ENCODE measurements around the gene GIPC1. TPM values are rescaled to one million over a fixed set of nuclear protein-coding genes. Genes with fewer than 3 reads are reported as not detected.
"Not testable (repeated sequence)": the region's sequence is repeated elsewhere in the genome, so short reads cannot be mapped to it uniquely, and the experiment has no call there.

GIPC1 gene
- total RNA-seq, 1 experiment from 2014 or later: 103 TPM

DNA sequence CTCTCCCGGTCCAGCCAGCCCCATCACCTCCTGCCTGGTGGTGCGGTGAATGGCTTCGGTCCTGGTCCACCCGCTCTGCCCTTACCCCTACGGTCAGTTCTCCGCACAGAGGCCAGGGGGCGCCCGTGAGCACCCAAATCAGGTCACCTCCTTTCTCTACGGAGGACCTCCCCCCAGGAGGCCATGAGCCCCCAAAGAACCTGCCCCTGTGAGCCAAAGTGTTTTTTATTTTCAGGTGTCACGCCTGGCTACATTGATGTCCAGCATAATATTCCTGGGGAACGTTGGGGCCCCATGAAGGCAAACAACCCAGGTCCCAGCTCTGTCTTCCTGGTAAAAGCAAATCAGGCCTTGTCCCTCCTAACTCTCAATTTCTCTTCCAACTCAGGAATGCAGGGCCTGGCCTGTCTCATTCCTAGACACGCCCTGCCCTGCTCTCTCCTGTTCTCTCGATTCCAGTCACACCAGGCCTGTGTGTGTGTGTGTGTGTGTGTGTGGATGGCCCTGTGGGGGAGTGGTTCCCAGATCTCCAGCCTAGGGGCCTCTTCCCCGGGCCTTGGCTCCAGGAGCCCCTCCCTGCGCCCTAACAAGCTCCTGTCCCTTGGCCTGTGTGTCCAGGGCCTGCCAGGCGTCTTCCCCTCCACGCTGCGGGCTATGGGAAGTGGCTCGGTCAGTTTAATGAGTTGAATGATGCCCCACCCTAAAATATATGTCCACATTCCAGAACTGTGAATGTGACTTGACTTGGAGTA, 9.7 kb upstream of the GIPC1 start (continued):
- TF ChIP-seq, protein P1, sequence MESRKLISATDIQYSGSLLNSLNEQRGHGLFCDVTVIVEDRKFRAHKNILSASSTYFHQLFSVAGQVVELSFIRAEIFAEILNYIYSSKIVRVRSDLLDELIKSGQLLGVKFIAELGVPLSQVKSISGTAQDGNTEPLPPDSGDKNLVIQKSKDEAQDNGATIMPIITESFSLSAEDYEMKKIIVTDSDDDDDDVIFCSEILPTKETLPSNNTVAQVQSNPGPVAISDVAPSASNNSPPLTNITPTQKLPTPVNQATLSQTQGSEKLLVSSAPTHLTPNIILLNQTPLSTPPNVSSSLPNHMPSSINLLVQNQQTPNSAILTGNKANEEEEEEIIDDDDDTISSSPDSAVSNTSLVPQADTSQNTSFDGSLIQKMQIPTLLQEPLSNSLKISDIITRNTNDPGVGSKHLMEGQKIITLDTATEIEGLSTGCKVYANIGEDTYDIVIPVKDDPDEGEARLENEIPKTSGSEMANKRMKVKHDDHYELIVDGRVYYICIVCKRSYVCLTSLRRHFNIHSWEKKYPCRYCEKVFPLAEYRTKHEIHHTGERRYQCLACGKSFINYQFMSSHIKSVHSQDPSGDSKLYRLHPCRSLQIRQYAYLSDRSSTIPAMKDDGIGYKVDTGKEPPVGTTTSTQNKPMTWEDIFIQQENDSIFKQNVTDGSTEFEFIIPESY (IDR thresholded peaks at IDR 0.05; ENCODE audit: extremely low read depth, insufficient replicate concordance, low read length): no peak

DNA sequence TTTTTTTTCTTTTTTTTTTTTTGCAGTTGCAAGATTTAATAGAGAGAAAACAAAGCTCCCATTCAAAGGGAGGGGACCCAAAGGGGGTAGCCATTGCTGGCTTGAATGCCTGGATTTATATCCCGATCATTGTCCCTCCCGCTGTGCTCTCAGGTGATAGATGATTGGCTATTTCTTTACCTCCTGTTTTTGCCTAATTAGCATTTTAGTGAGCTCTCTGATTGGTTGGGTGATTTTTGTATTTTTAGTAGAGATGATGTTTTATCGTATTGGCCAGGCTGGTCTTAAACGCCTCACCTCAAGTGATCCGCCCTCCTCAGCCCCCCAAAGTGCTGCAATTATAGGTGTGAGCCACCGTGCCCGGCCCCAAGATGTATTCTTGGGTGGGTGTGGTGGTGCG, 8.6 kb upstream of the GIPC1 start:
- H3K4me3 ChIP-seq (replicated peaks in 1 of 2; ENCODE audit: low read depth in 1 of 2, low read length in 2 of 2); H3K79me2 ChIP-seq (ENCODE audit: insufficient read depth, low read length); H3K36me3 ChIP-seq (ENCODE audit: control insufficient read depth in 1 of 2, insufficient read depth in 2 of 2, low read length in 2 of 2); H4K20me1 ChIP-seq (ENCODE audit: insufficient read depth); H2AFZ ChIP-seq (ENCODE audit: low read depth, low read length, poor library complexity, severe bottlenecking); BruUV-seq (replicated peaks); H3K27me3 ChIP-seq (ENCODE audit: insufficient read depth, low read length); H3K9me2 ChIP-seq (ENCODE audit: insufficient read depth); DNase-seq (ENCODE audit: low read depth, low spot score); RAD21 ChIA-PET (ENCODE audit: low non-redundant PET in 1 of 2, low total read pairs in 2 of 2, uncharacterized antibody in 2 of 2, unreplicated experiment in 2 of 2); intact Hi-C loops (cut with micrococcal nuclease); H3K9me3 ChIP-seq (ENCODE audit: control insufficient read depth in 1 of 2, insufficient read depth in 1 of 2, low read depth in 1 of 2, low read length in 2 of 2); ATAC-seq: not testable (repeated sequence)
- Histone ChIP-seq H3K27ac (ENCODE audit: low read depth, low read length) (peak overlapping the region; percentile 100), H3K9ac (ENCODE audit: low read length) (peak overlapping the region; percentile 71; the same call in 1 of the 2 replicates), H3K4me2 (ENCODE audit: low read length) (peak overlapping the region; percentile 76; the same call in 1 of the 2 replicates), H3K4me1 (ENCODE audit: control insufficient read depth in 1 of 2, insufficient read depth in 2 of 2, low read length in 2 of 2) (peaks cover 56 to 63% of the 10 kb centered on the region in 2 experiments)
- ChIA-PET CTCF (interaction anchor here (0.6 to 1.5 kb wide), 6 partner anchors 7 to 889 kb away, joined by 3 to 5 read pairs (median 4); partner anchors contain the start of gene GIPC1), POLR2A (interaction anchor here (1.3 to 8.7 kb wide), 2 partner anchors 8 to 15 kb away, joined by 3 to 112 read pairs; partner anchors contain the start of gene DNAJB1)

DNA sequence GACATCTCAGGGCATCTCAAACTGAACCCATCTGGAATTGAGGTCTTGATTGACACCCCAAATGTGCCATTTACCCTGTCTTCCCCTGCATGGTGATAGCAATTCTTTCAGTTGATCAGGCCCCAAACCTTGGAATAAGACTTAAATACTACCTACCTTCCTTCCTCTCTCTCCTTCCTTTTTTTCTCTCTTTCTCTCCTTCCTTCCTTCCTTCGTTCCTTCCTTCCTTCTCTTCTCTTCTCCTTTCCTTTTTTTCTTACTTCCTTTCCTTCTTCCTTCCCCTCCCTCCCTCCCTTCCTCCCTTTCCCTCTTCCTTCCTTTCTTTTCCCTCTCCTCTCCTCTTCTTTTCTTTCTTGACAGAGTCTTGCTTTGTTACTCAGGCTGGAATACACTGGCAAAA, 7.4 kb upstream of the GIPC1 start:
- no peak overlapping the region for H3K4me3 ChIP-seq (replicated peaks in 1 of 2; ENCODE audit: low read depth in 1 of 2, low read length in 2 of 2)
- no peak overlapping the region for H3K4me2 ChIP-seq (ENCODE audit: low read length)
- CTCF ChIA-PET: interaction anchor here (1.5 kb wide), 1 partner anchor 23 kb away, joined by 4 read pairs; no protein-coding TSS in a partner anchor

More for the DNA sequence above, 7.4 kb upstream of the GIPC1 start:
- Histone ChIP-seq H4K20me1 (ENCODE audit: insufficient read depth) (no peaks in the 10 kb centered on the region), H3K36me3 (ENCODE audit: control insufficient read depth in 1 of 2, insufficient read depth in 2 of 2, low read length in 2 of 2) (no peaks in the 10 kb centered on the region), H3K9me3 (ENCODE audit: control insufficient read depth in 1 of 2, insufficient read depth in 1 of 2, low read depth in 1 of 2, low read length in 2 of 2) (no peaks in the 10 kb centered on the region), H2AFZ (ENCODE audit: low read depth, low read length, poor library complexity, severe bottlenecking) (no peak overlapping the region), H3K79me2 (ENCODE audit: insufficient read depth, low read length) (no peaks in the 10 kb centered on the region), H3K4me1 (ENCODE audit: control insufficient read depth in 1 of 2, insufficient read depth in 2 of 2, low read length in 2 of 2) (peaks cover 45 to 50% of the 10 kb centered on the region in 2 experiments), H3K9me2 (ENCODE audit: insufficient read depth) (no peaks in the 10 kb centered on the region), H3K27me3 (ENCODE audit: insufficient read depth, low read length) (no peaks in the 10 kb centered on the region), H3K27ac (ENCODE audit: low read depth, low read length) (no peak overlapping the region), H3K9ac (ENCODE audit: low read length) (no peak overlapping the region)
- RAD21 ChIA-PET (ENCODE audit: low non-redundant PET in 1 of 2, low total read pairs in 2 of 2, uncharacterized antibody in 2 of 2, unreplicated experiment in 2 of 2): no interaction called here
- ATAC-seq (no peak), DNase-seq (ENCODE audit: low read depth, low spot score) (no peak)
- TF ChIP-seq EGR1 (IDR thresholded peaks at IDR 0.05; ENCODE audit: low read depth) (no peak), CBX3 (IDR thresholded peaks at IDR 0.05; ENCODE audit: low read depth) (no peak), YY1 (IDR thresholded peaks at IDR 0.05; ENCODE audit: extremely low read depth, insufficient replicate concordance, low read depth, low read length) (no peak), EZH2 (IDR thresholded peaks at IDR 0.05) (no peak)
- TF ChIP-seq, protein P1 (IDR thresholded peaks at IDR 0.05; ENCODE audit: extremely low read depth, insufficient replicate concordance, low read length): no peak
- TF ChIP-seq, protein P2, sequence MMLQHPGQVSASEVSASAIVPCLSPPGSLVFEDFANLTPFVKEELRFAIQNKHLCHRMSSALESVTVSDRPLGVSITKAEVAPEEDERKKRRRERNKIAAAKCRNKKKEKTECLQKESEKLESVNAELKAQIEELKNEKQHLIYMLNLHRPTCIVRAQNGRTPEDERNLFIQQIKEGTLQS (IDR thresholded peaks at IDR 0.05): no peak
- POLR2A ChIA-PET: interaction anchor here (8.7 kb wide), 1 partner anchor 16 kb away, joined by 112 read pairs; the partner anchor contains the start of gene DNAJB1
- intact Hi-C loops (cut with micrococcal nuclease): no loop called here
- BruUV-seq (replicated peaks): no TSS peak

Measured in HCT116 (cell line).